DMS 273 (cell line): Measurements from ENCODE around the gene VPS41.
"Not testable (repeated sequence)": the region's sequence is repeated elsewhere in the genome, so short reads cannot be mapped to it uniquely, and the experiment has no call there.

Experiments
- DNase-seq: peaks from one replicate; lab custom pipeline; 2025; ENCODE audit not compliant: unreplicated experiment; lab: John Stamatoyannopoulos, UW

Gene VPS41

DNA sequence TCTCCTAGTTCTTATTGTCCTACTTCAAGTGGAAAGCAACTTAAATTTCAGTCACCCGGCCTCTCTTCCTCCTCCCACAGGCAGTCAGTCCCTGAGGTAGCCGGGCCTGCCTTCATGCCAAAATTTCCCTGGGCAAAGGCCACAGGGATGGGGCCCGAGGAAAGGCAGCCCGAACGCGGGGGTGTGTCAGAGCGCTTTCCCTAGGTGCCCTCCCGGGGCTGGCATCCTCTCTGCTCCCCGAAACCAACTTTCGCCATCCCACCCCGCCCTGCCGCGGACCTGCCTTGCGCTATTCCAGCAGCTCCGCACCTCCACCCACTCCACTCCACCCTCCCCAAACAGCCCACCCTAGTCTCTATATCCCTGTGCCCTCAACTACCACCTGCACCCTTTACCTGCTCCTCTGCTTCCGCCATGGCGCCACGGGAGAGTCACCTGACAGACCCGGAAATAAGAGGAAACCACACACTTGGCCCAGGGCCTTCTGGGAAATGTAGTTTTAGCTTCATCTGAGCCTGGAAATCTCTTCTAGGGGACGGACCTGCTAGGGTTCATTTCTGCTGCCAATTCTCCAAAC, at the start of gene VPS41:
Gene VPS41 (minus strand): TSS at position 433 of the 577 bp plus-strand sequence. CDS start 17 bp downstream, at position 416.
- DNase-seq, result peak; percentile 94

DNA sequence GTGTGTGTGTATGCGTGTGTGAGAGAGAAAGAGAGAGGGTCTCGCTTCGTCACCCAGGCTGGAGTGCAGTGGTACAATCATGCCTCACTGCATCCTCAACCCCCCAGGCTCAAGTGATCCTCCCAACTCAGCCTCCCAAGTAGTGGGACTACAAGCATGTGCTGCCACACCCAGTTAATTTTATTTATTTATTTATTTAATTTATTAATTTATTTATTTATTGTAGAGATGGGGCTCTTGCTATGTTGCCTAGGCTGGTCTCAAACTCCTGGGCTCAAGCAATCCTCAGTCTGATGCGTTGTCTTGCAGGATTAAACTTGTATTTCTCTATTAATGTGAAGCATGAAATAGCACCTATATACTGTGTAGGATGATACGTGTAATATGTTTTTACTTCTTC, 46.9 kb upstream of the VPS41 start:
- DNase-seq, result no peak

DNA sequence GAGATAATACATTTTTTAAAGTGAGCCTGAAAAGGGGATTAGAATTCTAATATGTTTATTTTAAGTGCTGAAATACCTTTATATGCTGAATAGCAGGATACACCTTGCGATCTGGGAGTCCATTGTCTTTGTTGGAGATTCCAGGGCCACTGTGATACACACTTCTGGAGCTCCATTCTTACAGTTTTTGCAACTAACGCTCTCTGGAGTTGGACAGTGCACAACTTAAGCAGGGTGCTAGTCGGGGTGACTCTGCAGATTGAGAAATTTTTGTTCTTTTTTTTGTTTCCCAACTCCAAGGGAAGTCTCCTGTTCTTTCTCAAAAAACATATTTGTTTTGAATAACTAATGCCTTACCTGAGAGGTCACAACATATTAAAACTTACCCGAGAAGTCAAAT, 45.0 kb upstream of the VPS41 start:
- DNase-seq, result no peak

DNA sequence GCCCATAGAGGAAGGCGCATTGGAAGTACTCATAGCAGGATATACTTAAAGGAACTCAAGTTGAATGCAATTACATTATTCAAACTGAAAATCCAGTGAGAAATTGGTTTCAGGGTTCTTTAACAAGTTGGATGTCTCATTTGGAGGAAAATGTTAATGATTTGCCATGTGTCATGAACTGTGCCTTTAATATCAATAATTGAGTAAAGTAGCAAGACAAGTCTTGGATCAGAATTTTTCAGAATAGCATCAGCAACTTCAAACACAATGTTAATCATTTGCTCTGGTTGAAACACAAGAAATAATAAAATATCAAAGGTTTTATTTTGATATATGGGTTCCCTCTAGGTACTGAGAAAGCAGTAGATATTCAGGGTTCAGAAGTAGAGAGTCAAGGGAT, 44.2 kb upstream of the VPS41 start:
- DNase-seq, result no peak

DNA sequence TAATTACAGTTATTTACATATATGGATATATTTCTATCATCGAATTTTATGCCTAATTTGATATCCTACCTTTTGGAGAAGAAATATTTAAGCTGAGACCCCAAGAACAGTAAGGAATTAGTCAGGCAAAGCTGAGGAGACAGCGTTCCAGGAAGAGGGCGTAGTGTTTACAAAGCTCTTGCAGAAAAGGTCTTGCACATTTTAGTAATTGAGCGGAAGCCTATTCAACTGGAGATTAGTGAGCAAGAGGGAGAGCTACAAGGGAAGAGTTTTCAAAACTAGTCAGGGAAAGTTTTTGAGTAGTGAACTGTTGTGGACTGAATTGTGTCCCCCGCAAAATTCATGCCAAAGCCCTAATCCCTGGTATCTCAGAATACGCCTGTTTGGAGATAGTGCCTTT, 42.2 kb upstream of the VPS41 start:
- DNase-seq, result no peak

DNA sequence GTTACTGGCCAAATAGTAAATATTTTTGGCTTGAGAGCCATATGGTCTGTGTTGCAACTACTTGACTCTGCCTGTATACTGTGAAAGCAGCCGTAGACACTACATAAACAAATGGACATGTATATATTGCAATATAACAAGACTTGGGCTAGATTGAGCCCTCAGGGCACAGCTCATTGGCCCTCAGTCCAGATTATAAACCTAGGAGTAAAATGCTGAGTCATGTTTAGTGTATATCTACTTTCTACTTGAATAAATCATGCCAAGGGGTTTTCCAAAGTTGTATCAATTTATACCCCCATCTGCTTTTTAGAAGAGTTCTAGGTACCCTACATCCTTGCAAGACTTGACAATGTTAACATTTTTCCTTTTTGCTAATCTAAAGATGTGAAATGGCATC, 41.3 kb upstream of the VPS41 start:
- DNase-seq, result peak; percentile 55

DNA sequence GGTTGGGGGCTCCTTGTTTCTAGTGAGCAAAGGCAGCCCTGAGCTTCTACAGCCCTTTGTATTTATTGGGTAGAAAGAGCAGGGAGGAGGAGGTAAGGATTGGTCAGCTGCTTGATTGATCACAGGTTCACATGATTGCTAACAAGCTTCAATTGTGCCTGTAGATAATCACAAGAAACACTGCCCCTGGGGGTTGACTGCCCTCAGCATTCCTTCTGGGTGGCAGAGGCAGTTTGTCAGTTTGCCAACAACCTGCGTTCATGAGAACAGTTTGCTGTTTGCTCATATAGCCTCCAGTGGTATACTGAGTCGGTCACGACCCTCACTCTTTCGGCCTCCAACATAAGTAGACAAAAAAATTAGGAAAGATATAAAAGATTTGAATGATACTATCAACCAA, 38.5 kb upstream of the VPS41 start:
- DNase-seq, result not testable (repeated sequence)

DNA sequence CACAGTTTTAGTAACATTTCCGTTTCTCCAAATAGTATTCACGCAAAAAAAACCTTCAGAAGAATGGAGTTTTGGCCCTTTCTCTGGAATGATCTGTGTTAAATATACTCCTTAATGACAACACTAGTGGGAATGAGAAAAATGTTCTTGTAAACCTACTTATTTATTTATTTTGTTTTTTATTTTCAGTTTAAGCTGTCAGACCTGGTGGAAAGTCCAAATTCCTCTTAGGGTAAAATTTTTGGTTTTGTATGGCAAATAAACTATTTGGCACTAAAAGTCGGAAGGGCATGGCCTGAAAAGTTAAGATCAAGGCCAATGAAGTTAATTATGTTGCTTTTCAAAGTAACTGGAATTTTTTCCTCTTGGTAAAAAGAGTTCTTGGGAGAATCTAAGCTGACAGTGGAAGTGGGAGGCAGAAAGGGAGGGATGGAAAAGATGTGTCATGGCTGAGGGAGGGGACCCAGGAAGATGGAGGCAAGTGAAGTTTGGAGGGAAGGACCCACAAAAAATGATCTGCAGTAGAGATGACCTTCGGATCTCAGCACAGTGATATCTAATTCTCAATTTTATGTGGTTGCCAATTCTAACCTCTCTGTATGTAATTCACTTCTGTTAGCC, 33.5 kb upstream of the VPS41 start:
- no peak for DNase-seq

DNA sequence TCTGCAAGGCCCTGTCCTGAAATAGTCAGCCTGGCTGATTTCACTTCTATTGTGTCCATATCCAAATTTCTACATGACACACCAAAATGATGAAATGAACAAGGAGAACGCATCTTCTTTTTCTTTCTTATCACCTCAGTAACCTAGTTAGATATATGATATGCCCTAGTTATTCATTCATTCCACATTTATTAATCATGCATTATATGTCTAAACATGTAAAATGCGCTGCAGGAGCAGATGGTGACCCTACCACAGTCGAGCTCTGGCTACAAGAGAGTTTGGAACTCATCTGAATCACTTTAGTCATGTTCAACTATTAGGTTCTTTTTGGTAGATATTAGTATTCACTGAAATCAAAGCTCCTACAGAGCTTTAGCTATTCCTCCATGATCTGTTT, 31.8 kb upstream of the VPS41 start:
- peak; percentile 34 for DNase-seq

DNA sequence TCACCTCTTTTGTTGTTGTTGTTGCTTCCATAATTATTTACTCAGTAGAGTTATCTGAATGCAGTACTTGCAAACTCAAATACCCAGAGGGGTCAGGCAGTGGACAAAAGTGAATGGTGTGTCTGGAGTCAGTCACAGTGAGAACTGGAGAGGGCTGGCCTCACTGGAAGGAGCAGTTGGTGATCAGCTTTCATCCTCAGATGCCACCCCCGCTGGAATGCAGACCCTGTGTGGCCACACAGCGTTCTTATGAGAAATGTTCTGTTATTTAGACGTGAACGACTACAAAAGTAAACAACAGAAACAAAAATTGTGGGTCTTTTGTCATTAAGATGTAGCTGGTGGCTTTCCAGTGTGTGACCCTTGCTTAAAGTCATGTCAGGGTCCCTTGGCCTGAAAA, 29.6 kb upstream of the VPS41 start:
- no peak for DNase-seq

DNA sequence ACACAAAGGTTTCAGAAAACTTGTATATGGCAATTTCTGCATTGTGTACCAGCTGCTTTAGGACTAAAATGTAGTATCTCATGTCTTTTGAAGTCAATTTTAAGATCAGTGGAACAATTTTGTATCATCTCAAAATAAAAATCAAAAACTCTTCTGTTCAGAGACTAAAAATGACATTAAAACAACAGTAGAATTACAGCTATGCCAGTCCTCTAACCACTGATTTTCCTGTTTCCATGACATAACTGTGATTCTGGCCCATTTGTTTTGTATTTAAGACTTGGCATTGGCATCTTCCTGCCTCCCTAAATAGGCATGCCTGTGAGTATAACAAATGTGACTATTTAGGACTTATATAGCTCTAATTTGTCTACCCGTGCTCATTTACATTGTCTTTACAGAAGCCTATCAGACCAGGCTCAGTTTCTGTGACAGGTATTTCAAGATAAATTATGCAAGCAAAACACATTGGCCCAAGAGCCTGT, 29.1 kb upstream of the VPS41 start:
- no peak for DNase-seq

DNA sequence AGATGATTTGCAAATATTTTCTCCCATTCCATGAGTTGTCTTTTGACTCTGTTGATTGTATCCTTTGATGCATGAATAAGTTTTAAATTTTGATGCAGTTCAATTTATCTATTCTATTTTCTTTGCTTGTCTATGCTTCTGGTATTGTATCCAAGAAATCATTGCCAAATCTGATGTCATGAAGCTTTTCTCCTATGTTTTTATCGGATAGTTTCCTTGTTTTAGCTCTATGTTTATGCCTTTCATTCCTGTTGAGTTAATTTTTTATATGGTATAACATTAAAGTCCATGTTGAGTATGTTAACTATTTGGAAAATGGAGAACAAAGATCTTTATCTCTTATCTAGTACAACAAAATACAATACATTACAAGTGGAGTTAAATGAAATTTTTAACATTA, 27.6 kb upstream of the VPS41 start:
- no peak for DNase-seq

DNA sequence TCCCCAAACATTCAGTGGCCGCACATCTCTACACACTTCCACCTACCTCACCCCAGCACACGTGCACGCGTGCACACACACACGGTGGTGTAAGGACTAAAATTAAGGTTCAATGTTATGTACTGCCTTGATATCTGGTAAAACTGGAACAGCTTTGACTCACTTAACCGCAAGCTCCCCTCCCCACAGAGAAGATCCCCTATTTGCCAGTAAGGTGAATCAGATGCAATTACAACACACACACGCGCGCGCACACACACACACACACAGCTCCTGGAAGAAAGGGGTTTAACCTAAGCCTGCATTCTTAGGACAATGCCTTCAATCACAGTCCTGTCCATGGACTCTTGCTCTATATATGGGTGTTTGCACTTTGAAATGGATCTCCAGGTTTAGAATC, 25.5 kb upstream of the VPS41 start:
- DNase-seq, result no peak

DNA sequence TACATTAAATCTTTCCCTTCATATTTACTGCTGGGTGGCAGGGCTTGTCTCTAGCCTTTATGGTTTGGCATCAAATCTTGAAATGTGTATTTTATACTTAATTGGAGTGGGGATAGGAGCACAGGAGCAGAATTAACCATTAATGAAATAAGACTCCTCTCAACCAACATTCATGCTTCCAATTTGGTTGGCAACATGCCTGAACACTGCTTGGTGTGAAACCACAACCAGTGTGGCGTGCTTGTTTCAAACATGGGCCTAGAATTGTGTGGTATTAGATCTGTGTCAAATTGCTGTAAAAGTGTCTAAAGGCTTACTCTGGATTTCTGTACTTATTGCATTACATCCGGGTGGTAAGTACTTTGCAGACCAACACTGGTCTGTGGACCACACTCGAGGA, 25.1 kb upstream of the VPS41 start:
- peak; percentile 50 for DNase-seq

DNA sequence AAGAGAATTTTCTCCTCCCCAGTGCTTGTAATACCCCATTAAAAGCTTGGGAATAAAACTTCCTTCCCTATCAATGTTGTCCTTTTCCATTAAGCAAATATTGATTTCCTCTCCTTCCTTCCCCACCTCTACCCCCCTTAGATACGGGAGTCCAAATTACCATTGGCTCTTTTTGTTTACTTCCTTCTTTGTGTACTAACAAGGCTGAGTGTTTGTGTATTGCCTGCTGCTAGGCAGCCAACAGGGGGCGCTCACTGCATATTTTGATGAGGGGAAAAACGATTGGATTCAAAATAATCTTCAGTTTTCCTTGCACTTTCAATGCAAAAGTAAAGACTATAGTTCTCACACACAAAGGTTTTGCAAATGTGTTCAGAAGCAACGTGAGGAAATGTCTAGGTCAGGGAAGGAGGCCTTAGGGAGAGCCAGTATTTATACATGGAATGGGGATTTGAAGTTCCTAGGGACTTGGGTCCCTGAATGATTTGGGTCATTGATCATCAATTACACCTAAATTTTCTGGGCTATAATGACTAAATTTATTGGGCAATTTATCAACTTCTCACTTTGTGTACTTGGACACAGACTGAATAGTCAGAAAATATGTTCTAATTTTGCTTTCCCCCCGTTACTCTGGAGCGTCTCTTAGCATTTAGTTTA, 23.6 kb upstream of the VPS41 start:
- DNase-seq, result peak; percentile 88

DNA sequence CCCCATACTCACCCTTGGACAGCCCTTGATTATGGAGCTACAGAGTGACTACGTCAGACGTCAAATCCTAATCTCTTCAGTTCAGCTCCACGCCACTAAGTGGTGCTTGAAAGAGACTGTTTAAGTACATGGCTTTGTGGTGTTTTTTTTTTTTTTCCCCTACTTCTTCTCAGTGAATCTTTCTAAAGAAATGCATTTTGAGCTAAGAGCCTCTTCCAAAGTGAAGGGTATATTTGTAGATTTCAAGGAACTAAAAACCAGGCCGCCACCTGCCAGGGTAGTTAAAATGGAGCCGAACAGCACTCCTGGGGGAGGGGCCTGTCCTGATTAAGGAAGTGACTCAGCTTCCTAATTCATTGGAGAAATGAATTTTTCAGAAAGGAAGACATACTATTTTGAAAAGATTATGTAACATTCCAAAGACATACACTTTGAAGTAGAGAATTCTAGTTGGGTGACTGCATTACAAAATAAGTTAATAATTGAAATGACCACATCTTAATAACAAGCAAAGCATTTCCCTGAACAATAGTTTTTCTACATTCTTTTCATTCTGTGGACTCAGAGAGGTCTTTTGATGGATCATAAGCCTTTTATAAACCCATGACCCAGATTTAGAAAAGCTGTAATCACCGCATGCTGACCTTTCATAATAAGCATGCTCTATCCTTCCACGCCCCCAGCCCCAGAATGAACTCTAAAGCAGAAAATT, 20.6 kb upstream of the VPS41 start:
- no peak for DNase-seq

DNA sequence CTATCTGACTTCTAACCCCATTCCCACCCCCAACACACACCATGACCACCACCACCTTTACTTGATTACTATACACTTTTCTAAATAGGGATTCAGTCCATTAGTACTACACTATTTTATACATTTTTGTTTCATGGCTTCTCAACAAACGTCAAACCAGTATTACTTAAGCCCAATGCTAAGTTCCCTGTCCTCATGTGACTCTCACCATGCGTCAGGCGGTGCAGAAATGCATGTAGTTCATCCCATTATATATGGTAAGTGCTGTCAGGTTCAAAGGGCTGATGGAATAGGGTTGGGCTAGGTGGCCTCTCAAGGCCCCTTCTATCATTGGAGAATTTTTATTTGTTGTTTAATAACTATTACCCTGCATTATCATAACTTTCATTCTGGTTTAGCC, 19.5 kb upstream of the VPS41 start:
- DNase-seq, result no peak

DNA sequence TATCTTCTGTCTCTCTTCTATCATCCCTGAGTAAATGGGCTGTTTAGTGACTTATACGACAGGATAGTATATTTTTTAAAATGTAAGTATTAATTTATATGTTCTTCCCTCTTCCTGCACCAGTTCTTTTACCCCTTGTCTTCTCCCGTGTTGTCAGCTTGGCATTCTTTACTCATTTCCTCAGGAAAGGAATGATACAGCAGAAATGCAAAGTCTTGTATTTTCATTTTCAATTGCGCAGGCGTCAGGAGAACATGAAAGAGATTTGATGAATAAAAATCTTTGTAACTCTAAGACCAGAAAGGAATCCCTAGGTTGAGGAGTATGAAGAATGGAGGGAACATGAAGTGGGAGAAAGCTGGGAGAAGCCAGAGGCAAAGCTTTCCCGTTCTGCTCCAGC, 18.8 kb upstream of the VPS41 start:
- no peak for DNase-seq

DNA sequence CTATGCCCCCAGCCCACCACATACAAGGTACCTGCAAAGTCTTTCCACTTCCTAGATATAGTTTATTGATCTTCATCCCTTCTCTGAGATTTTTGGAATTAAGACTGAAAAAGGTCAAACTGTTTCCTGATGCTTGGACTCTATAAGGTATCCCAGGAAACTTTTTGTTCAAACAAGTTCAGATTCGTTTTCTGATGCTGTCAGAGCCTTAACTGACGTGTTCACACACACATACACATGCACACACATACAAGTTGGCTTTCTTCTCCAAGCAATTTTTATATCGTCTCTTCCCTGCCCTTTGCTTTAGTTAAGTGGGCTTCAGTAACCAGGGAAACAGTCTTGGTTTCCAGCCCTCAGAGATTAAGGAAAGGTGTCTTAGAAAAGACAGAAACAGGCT, 11.7 kb upstream of the VPS41 start:
- DNase-seq, result no peak

DNA sequence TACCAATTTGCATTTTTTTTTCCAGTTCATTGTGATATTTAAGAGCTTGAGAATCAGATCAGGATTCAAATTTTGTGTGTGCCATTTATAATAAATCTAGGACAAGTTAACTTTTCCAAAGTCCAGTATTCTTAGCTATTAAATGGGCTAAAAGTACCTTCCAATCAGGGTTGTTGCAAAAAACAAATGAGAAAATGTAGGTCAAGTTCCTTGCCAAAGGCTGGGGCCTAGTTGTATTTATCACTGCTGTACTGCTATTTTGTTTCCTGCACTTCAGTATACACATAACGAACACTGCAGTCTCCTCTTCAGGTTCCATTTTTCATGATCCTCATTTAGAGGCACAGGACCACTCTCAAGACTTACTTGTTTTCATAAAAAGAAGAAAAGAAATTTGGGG, 7.4 kb upstream of the VPS41 start:
- DNase-seq, result no peak

DNA sequence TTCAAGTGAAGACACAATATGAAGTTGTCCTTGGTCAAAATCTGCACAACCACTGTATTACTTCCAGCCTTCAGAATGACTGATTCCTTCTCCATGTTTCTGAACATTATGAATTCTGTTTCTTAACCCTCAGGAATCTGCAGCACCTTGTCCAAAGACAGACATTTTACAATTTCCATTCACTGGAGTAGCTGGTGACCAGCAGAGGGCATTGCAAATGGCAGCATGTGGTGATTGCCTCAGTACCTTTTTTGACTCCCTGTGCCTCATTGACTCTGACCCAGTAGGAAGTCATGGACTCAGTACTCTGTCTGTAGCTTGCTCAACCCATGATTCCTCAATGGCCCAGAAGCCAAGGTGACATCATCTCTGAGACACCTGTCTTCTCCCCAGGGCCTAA, 879 bp upstream of the VPS41 start:
- DNase-seq, result peak; percentile 29

DNA sequence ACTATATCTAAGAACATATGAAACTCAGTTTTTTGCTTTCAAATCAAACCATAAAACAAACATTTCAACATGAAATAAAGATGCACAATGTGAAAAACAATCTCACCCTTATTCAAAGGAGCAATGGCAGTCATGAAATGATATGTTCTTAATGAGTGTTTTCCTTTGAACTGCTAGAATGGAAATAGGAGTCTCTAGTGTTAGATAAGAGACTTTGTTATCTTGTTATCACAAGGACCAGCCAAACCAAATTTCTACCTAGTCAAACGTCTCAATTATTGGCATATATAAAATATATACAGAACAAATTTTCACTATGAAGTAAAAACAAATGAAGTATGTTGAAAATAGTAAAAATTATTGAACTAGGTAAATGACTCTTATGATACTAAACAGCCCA, 1.2 kb downstream of the VPS41 start:
- DNase-seq, result no peak
